ENCODE measurements around the gene PLCL1.
A peak's percentile ranks its signal among the peaks of the same experiment; 100 is the strongest.

PLCL1 gene

DNA sequence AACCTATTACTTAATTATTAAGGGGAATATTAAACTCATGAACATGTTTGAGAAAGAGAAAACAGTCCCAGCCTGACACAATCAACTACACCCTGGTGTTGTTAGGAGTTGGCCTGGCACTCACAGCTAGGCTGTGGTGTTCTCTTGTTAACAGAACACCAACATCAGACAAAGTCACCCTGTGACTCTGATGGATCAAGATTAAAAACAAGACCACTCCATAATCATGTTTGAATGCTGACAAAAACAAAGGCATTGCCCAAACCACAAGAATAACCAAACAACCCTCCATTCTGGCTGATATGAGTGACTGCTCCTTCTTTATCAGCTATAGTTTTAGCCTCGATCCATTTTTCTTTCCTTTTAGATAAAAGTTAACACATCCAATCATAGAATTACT lies 22.3 kb upstream of the PLCL1 start:
- H3K4me3 ChIP-seq (ENCODE audit: low read depth, low read length), result no peak overlapping the region
- TF ChIP-seq, protein P1, sequence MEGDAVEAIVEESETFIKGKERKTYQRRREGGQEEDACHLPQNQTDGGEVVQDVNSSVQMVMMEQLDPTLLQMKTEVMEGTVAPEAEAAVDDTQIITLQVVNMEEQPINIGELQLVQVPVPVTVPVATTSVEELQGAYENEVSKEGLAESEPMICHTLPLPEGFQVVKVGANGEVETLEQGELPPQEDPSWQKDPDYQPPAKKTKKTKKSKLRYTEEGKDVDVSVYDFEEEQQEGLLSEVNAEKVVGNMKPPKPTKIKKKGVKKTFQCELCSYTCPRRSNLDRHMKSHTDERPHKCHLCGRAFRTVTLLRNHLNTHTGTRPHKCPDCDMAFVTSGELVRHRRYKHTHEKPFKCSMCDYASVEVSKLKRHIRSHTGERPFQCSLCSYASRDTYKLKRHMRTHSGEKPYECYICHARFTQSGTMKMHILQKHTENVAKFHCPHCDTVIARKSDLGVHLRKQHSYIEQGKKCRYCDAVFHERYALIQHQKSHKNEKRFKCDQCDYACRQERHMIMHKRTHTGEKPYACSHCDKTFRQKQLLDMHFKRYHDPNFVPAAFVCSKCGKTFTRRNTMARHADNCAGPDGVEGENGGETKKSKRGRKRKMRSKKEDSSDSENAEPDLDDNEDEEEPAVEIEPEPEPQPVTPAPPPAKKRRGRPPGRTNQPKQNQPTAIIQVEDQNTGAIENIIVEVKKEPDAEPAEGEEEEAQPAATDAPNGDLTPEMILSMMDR (IDR thresholded peaks at IDR 0.05; ENCODE audit: borderline replicate concordance, insufficient read depth, low read depth, low read length), result no peak

DNA sequence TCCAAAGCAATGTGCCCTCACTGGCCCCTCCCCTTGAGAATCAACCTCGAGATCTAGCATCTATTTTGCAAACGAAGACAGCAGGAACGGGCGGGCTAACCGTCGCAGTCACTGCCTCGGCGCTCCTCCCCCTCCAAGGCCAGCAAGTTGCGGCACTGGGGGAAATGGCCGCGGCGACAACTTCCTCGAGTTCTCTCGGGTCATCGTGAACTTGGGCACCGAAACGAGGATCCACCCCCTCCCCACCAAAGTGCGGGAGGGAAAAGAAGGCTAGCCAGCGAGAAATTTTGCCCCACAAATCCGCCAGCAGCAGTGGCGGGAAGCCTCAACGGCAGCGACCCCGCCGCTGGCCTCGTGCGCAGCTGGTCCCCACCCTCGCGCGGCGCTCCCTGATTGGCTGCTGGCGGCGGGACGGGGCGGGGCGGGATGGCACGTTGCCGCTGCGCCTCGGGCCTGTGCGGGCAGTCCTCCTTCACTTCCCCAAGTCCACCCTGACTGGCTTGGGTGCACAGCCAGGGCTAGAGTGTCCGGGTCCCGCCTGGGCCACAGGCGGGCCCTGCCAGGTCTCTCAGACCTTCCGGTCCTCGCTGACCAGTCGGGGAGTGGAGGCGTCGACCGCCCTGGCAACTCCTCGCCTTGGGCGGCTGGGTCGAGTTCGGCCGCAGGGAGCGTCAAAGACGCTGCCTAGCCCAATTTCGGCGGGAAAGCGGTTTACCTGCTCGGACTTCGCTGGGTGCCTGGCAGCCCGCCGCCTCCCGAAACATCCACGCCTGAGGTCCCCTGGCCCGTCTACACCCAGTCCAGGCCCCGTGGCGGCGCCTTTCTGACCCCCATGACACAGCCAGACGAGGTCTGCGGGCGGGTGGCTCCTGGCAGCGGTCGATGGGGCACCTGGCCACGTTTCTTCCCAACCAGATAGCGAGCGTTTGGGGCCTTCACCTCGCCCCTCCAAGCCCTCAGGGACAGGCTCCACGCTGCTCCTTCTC lies 19.1 kb upstream of the PLCL1 start, which contains the start of gene BOLL:
Gene BOLL (minus strand): TSS at position 364 of the 986 bp plus-strand sequence. CDS start 3,469 bp downstream, outside the sequence.
- H3K4me3 ChIP-seq (ENCODE audit: low read depth, low read length), result no peak within 1 kb of the TSS
- TF ChIP-seq, protein P1 (IDR thresholded peaks at IDR 0.05; ENCODE audit: borderline replicate concordance, insufficient read depth, low read depth, low read length), result no peak

DNA sequence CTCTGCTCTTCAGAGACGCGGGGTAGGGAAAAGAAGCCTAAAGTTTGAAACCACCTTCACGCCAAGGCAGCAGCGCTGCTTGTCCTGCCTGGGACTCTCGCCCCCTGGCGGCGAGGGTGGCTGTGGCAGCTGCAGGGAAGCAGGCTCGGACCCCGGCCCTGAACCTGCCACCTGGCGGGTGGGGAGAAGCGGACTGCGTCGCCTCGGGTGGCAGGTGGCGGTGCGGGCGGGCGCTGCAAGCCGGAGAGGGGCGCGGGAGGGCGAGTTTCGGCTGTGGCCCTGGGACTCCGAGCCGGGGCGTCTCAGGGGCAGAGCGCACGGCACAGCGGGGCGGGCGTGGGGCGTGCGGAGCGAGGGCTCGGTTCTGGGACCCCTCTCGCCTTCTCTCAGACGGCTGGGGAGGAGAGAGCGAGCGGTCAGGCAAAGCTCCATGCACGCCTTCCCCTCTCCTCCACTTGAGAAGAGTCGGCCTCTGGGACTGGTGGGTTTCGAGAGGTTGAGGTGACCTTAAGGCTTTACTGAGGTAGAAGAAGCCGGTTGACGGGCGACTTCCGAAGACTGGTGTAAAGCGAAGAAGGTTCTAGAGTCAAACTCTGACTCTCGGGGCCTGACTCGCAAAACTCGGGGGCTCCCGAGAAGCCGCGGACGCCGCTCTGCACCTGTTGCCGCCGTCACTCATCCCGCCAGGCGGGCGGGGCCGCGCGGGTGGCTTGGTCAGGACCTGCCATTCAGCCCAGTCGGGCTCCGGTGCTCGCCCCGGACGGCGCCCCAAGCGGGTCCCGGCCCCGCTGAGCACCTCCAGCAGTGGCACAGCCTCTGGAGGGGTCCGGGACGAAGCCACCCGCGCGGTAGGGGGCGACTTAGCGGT lies 18.1 kb upstream of the PLCL1 start:
- no peak overlapping the region for H3K4me3 ChIP-seq (ENCODE audit: low read depth, low read length)
- TF ChIP-seq, protein P1 (IDR thresholded peaks at IDR 0.05; ENCODE audit: borderline replicate concordance, insufficient read depth, low read depth, low read length), result peak; percentile 77

DNA sequence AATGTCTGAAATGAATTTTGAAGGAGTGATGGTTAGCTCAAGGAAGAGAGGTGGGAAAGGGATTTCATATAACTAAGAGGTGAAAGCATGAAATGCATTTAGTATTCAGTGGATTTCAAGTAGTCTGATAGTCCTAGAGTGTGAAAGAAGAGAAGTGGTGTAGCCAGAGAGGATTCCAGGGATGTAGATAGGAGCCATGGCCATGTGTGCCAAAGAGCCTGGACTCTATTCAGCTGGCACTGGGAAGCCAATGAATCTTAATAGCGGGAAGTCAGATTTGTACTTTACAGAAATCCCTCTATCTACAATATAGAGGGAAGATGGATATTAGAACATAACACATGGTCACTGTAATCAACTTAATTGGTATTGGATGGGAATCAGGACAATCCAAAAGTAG lies 10.9 kb upstream of the PLCL1 start:
- no peak overlapping the region for H3K4me3 ChIP-seq (ENCODE audit: low read depth, low read length)
- TF ChIP-seq, protein P1 (IDR thresholded peaks at IDR 0.05; ENCODE audit: borderline replicate concordance, insufficient read depth, low read depth, low read length), result no peak

DNA sequence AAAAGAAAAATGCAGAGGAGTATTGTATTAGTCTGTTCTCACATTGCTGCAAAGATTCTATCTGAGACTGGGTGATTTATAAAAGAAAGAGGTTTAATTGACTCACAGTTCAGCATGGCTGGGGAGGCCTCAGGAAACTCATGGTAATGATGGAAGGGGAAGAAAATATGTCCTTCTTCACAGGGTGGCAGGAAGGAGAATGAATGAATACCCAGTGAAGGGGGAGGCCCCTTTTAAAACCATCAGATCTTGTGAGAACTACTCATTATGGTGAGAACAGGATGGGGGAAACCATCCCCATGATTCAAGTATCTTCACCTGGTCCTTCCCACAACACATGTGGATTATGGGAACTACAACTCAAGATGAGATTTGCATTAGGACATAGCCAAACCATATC lies 9.1 kb upstream of the PLCL1 start:
- TF ChIP-seq, protein P1 (IDR thresholded peaks at IDR 0.05; ENCODE audit: borderline replicate concordance, insufficient read depth, low read depth, low read length), result no peak
- H3K4me3 ChIP-seq (ENCODE audit: low read depth, low read length), result no peak overlapping the region

DNA sequence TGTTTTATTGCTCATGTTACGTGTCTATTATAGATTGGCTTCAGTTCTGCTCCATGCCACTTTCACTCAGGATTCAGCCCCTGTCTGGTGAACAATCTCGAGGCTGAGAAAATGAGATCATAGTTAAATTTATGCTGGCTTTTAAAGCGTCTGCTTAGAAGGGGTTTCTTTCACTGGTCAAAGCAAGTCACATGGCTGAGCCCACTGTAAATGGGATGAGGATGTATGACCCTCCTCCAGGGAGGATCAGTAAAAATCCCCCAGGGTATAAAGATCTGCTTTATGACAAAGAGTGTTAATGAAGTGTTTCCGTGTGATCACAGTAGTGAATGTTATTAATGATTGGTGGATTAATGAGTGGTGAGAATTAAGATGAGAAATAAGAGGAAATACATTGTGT lies 6.2 kb upstream of the PLCL1 start:
- TF ChIP-seq, protein P1 (IDR thresholded peaks at IDR 0.05; ENCODE audit: borderline replicate concordance, insufficient read depth, low read depth, low read length), result no peak
- no peak overlapping the region for H3K4me3 ChIP-seq (ENCODE audit: low read depth, low read length)
